GM19452 (cell line): ENCODE results near the gene PXDN.

ENCODE experiments used
- ATAC-seq: cut with Tn5 transposase; IDR thresholded peaks from one replicate; pipeline ENCODE4 v1.9.1; 2021; ENCODE audit not compliant: unreplicated experiment

The PXDN gene

DNA sequence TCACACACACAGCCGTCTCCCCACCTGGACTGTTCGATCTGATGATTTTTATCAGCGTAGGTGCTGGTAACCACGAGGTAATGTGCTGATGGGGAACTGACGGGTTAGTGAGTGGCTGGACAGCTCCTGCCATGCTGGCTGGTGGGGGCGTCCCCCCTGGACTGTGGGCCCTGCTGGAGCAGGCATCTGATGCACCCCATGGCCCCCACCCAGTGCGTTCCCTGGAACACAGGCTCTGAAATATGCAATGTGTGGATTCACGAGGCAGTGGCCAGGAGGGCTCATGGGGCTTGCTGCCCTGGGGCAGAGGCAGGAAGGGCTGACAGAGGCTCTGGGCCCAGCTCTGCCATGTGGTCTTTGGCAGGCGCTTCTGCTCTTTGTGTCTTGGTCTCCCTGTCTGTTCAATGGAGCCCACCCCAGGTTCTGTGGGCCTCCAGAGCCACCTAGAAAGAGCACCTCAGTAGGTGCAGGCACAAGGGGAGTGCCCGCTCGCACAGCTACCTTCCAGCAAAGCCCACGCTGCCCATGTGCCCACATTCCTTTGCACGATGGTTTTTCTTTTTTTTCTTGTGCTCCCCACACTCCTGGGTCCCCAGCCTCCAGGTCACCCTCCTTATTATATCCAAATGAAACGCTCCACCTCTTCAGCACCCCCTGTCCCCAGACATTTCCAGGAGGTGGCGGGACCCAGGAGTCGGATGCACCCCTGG lies 10.3 kb upstream of the PXDN start:
- ATAC-seq: no peak

DNA sequence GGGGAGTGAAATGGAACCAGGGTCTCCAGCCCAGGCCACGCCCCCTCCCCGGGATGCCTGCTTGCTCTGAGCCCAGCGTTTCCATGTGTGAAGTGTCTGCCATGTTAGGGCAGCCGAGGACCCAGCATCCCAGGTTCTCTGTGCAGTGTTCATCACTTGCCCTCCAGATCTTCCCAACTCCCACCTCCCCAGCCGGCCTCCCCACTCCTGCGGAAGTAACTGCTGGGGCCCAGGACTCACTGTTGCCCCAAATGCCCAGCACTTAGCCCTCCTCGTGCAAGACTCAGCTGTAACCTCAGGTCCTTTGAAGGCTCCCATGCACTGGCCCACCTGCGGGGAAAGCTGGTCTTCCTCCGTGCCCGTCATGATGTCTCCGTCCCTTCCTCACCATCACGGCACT lies 9.7 kb upstream of the PXDN start:
- ATAC-seq: no peak

GRCh38 chr2:1752751-1753150 lies 8.4 kb upstream of the PXDN start:
- ATAC-seq: no peak

DNA sequence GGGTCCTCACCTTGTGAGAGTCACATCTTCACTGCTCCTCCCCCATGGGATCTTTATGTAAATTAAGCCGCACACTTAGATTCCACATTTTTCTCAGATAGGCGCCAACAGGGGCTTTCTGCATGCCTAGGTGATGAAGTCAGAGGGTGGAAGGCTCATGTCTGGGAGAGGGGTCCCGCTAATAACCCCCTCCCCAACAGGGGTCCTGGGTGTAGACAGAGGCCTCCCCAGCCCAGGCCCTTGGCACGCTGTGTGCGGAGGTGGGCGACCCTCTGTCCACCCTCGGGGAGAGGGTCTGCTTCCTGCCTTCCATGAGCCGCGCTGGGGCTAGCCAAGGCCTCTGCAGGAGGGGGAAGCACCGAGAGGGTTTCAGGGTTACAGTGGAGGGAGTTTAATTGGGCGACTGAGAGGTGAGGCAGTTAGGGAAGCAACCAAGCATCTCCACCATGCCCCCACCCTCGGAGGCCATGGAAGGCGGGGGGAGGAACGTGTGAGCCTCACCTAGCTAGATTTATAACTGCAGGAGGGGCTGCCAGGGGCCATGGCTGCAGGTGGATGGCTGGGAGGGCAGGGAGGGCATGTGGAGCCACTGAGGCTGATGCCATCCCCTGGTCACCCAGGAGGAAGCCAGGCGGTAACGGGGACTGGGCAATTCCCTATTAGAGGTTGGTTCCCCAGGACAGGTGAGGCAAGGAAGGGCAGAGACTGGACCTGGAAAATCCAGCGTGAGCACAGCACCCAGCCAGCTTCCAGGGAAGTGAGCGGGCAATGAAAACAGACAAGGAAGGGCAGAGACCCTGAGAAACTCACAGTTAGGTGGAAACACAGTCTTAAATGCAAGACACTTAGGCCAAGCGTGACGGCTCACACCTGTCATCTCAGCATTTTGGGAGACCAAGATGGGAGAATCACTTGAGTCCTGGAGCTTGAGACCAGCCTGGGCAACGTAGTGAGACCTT lies 7.7 kb upstream of the PXDN start:
- no peak for ATAC-seq

DNA sequence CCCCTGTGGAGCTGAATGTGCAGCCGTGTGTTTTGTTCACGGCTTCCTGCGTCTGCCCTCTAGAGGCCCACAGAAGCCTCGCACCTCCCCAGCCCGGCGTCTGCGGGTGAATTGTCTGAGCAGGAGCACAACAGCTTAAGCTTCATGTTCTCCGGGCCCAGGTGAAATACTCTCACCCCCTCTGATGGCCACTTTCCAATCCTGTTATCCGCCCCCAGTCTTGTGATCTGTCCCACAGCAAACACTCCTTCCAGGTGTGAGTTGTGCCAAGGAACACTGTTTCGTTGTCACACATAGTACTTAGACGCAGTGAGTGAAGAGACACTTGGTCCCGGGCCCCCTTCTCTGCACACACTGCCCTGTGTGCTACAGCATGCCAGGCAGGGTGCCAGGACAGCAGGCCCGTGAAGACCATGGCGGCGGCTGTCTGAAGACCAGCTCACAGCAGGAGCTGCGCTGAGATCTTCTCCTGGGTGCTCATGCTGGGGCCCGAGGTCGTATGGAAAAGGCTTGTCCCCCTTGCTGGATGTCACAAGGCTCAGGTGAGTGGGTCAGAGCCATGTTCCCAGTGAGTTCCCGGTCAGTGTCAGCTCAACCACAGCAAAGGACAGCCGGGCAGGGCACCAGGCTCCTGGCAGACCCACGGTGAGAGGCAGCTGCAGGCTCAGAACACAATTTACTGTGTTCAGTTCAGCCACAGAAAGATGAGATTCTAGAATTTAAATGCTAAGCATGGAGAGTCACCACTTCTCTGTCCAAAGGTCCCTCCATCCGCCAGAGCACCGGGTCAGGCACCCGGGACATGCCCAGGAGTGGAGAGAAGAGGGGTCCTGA lies 6.8 kb upstream of the PXDN start:
- no peak for ATAC-seq

DNA sequence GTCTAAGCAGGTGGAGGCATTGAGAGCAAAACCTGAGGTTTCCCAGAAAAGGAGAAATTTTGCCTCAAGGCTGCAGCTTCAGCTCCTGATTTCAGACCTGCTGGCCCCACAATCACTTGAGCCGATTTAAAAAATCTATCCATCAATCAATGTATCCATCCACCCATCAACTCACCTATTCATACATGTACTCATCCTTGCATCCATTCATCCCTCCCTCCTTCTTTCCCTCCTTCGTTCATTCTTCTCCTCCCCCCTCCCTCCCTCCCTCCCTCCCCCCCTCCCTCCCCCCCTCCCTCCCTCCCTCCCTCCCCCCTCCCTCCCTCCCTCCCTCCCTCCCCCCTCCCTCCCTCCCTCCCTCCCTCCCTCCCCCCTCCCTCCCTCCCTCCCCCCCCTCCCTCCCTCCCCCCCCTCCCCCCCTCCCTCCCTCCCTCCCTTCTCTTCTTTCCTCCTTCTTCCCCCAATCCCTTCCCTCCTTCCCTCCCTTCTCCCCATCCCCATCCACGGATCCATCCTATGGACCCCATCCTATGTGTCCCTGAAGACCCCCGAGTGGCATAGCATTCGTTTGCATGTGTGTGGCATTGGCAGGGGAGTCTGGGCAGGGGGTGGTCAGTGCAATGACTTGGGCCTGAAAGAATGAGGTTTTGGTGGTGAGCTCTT lies 6.1 kb upstream of the PXDN start:
- ATAC-seq: no peak

GRCh38 chr2:1749489-1750119 lies 5.3 kb upstream of the PXDN start:
- no peak for ATAC-seq

DNA sequence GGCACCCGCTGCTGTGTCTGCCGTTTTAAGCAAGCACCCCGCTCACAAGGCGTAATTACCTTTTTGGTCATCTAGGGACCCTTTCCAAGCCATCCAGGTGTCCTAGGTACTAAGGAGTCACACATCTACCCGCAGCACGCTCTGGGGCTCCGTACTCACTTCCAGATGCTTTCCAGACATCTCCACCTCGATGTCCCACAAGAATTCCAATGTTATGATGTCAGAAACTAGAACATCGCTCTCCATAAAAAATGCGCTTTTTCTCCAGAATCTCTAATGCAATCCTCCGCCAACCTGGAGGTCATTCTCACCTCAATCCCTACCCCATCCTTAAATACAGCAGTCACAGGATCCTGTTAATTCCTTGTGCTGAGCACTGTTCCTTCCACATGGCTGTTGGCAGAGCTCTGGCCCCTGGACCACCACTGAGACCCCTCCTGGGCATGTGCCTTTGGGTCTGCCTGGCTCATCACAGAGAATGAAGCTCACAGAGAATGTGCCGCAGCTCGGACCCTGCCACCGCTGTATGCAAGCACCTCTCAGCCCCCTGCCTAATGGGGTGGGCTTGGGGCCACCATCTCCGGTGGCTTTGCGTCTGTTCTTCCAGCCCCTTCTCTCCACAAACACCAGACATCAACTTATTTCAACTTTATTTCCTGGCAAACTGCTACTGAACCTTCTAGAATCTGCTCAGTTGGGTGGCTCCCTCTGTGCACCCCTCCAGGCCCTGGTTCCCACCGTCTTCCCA lies 4.6 kb upstream of the PXDN start:
- no peak for ATAC-seq

DNA sequence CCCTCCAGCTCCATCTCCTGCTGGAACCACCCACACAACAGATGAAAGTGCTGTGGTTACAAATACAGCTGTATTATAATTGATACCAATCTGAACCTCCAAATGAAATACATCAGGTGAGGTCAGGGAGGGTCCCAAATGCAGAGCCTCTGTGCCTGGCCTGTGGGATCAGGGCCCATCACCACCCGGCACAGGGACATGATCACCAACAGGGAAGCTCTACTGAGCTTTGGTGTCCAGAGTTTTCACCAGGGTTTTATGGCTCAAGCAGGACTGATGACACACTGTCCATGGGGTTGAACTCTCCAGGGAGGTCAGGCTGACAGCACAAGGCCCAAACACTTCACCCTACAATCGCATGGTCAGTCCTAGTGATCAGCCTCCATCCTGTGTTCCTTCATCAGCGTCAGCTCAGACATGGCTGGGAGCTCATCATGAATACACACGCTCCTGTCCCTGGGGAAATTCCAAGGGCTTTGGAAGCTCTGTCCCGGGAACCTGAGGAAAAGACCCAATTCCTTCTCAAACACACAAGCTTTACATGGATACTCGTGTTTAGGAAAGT lies 3.9 kb upstream of the PXDN start:
- no peak for ATAC-seq

DNA sequence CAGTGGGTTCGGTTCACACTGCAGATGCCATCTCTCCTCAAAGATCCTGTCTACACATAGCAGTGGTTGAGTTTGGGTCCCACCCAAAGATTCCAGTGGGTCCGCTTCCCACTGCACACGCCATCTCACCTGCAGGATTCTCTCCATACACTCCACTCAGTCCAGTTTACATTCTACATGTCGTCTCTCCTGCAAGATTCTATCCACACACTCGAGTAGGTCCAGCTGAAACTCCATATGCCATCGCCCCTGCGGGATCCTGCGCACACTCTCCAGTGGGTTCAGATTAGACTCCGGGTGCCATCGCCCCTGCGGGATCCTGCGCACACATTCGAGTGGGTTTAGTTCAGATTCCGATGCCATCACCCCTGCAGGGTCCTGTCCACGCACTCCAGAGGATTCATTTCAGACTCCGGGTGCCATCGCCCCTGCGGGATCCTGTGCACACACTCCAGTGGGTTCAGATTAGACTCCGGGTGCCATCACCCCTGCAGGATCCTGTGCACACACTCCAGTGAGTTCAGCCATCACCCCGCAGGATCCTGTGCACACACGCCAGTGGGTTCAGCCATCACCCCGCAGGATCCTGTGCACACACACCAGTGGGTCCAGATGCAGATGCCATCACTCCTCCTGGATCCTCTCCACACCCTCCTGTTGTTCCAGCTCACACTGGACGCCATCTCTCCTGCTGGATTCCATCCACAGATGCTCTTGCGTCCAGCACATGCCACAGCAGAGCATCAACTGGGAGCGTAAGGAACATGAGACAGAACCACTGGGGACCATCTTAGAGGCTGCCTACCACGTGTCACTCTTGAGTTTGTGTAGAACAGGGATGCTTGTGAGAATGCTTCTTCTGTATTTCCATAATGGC lies 3.0 kb upstream of the PXDN start:
- ATAC-seq: no peak

DNA sequence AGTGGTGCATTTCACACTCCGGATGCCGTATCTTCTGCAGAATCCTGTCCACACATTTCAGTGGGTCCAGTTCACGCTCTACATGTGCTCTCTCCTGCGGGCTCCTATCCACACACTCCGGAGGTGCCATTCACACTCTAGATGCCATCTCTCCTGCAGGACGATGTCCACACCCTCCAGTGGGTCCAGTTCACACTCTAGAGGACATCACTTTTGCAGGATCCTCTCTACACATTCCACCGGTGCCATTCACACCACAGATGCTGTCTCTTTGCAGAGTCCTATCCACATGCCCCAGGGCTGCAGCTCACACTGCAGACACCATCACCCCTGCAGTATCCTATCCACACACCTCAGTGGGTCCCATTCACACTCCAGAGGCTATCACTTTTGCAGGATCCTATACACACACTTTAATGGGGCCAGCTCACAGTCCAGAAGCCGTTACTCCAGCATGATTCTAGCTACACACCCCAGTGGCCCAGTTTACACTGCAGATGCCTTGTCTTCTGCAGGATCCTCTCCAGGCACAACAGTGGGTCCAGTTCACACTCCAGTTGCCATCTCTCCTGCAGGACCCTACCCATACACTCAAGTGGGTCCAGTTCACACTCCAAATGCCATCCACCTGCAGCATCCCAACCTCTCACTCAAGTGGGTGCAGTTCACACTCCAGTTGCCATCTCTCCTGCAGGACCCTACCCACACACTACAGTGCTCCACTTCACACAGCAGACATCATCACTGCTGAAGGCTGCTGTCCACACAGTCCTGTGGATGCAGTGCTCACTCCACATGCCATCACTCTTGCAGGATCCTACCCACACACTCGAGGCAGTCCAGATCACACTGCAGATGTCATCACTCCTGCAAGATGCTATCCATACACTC lies 2.1 kb upstream of the PXDN start:
- no peak for ATAC-seq

- ATAC-seq: no peak
Observed at GRCh38 chr2:1745171-1746023, 1.1 kb upstream of the PXDN start.

DNA sequence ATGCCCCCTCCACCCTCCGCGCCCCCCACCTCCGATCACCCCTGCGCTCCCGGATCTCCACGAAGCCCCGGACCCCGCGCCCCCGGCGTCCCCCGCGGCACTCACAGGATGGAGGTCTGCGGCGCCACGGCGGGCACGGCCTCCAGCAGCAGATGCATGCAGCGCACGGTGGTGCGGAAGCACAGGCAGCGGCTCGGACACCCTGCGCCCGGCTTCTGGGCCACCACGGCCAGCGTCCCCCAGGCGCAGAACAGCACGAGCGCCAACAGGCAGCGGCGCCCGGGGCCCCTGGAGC lies 217 bp downstream of the PXDN start:
- ATAC-seq: no peak

GRCh38 chr2:1743396-1744150 lies 742 bp downstream of the PXDN start:
- ATAC-seq: no peak

DNA sequence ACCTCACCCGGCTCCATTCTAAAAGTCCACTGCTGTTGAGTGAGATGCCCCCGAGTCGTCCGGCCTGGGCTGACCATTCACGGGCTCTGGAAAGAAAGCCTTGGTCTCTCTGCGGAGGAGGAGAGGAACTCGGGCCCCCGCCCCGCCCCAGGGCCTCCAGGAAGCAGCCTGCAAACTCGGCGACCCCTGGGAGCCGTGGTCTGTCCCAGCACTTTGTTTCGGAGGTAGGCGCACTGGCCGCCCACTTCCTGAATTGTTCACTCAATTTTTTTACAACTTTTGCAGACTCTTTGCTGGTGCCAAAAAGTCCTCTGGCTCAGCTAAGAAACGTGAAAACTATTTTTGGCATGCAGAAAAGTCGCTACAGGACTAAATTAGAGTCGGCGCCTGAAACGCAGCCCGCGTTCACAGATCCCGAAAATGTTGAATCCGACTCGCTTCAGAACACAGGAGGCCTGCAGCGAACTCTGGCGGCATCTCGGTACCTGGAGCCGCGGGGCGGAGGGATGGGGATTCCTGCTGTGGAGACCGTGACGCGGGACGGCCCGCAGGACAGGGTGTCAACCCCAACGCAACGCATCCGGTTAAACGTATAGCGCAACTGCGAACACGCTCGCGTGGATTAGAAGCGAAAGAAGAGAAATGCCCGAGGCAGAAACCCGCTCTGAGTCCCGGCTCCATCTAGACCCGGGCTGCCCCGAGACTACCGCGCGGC lies 1.5 kb downstream of the PXDN start:
- ATAC-seq: no peak
